Cardiac muscle cell (in vitro differentiated cells and primary cell): ENCODE measurements around the gene NOTCH4. TPM values are rescaled to one million over a fixed set of nuclear protein-coding genes. Genes with fewer than 3 reads are reported as not detected.

Experiments
- DNase-seq, 2 donors: peaks; one replicate each; pipeline versions ENCODE4 v3.0.0 to v3.0.0-alpha.2; 2010 to 2017; ENCODE audit warnings: low read depth in 1 of 2, low spot score in 1 of 2
- H3K27ac ChIP-seq: fragments of 200-600 bp; sonication (generic); 2 replicates; pipeline ENCODE4 v1.5.1; 2016
- H3K27me3 ChIP-seq: fragments of 200-600 bp; sonication (generic); 2 replicates; pipeline ENCODE4 v1.6.0; 2016; ENCODE audit warnings: control low read depth
- H3K36me3 ChIP-seq: fragments of 200-600 bp; sonication (generic); 2 replicates; pipeline ENCODE4 v1.5.1; 2016; ENCODE audit warnings: control low read depth
- H3K4me1 ChIP-seq: fragments of 200-600 bp; sonication (generic); 2 replicates; pipeline ENCODE4 v1.8.1; 2017; ENCODE audit warnings: low read depth, mild to moderate bottlenecking, mixed run types
- H3K4me3 ChIP-seq: fragments of 200-600 bp; sonication (generic); 2 replicates; pipeline ENCODE4 v1.5.1; 2016; ENCODE audit warnings: mild to moderate bottlenecking
- H3K9me3 ChIP-seq: fragments of 200-600 bp; sonication (generic); 2 replicates; pipeline ENCODE4 v1.5.1; 2017; ENCODE audit warnings: low read depth, mild to moderate bottlenecking, control low read depth
- polyA plus RNA-seq: library from polyadenylated mRNA; unstranded; fragments of >200 nt; fragmentation: Nextera tagmentation; extraction: Ambion mirVana; gene quantifications from 2 replicates; pipeline ENCODE4 v1.2.1, GENCODE V29; 2016
- total RNA-seq: library from RNA; depleted of rRNA; stranded (reverse); fragments of >200 nt; gene quantifications from 2 replicates; pipeline ENCODE4 v1.2.3, GENCODE V29; 2016
- TF ChIP-seq, protein P1 (sequence below): IDR thresholded peaks from 2 replicates; pipeline ENCODE4 v1.5.1; 2012; ENCODE audit warnings: low read depth, mild to moderate bottlenecking, low read length

NOTCH4 gene
- total and polyA plus RNA-seq, 2 experiments from 2014 or later = 3.2 to 5.0 TPM

GRCh38 chr6:32156891-32157290 lies 67.0 kb downstream of the NOTCH4 start:
- Histone ChIP-seq H3K4me1 (peaks cover 17% of the 10 kb centered on the region), H3K27me3 (no peaks in the 10 kb centered on the region), H3K36me3 (peaks cover 21% of the 10 kb centered on the region), H3K4me3 (no peak overlapping the region), H3K27ac (no peak overlapping the region), H3K9me3 (no peaks in the 10 kb centered on the region)
- no peak for DNase-seq
- TF ChIP-seq, protein P1, sequence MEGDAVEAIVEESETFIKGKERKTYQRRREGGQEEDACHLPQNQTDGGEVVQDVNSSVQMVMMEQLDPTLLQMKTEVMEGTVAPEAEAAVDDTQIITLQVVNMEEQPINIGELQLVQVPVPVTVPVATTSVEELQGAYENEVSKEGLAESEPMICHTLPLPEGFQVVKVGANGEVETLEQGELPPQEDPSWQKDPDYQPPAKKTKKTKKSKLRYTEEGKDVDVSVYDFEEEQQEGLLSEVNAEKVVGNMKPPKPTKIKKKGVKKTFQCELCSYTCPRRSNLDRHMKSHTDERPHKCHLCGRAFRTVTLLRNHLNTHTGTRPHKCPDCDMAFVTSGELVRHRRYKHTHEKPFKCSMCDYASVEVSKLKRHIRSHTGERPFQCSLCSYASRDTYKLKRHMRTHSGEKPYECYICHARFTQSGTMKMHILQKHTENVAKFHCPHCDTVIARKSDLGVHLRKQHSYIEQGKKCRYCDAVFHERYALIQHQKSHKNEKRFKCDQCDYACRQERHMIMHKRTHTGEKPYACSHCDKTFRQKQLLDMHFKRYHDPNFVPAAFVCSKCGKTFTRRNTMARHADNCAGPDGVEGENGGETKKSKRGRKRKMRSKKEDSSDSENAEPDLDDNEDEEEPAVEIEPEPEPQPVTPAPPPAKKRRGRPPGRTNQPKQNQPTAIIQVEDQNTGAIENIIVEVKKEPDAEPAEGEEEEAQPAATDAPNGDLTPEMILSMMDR = no peak

DNA sequence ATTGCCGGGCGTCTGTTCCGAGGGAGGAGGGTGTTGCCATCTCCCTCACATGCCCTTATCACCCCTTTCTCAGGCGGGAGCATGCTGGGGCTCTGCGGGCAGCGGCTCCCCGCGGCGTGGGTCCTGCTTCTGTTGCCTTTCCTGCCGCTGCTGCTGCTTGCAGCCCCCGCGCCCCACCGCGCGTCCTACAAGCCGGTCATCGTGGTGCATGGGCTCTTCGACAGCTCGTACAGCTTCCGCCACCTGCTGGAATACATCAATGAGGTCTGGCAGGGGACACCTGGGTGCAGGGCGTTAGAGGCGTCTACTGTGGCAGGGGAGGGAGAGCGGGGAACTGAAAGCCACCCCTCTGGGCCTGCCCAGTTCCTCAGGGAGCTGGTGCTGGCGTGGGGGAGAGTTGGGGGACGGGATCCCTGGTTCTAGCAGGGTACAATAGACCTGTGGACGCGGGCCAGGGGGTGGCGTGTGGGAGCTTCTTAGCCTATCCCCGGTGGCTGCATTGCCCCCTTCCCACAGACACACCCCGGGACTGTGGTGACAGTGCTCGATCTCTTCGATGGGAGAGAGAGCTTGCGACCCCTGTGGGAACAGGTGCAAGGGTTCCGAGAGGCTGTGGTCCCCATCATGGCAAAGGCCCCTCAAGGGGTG lies 69.2 kb downstream of the NOTCH4 start:
- H3K27me3 ChIP-seq = peaks cover 18% of the 10 kb centered on the region
- DNase-seq = peak; percentile 74 to 84
- no peaks in the 10 kb centered on the region for H3K9me3 ChIP-seq
- peaks cover 18% of the 10 kb centered on the region for H3K4me1 ChIP-seq
- H3K27ac ChIP-seq = peak overlapping the region; percentile 91
- TF ChIP-seq, protein P1 = peak; percentile 53
- peak overlapping the region; percentile 63 for H3K4me3 ChIP-seq
- peaks cover 21% of the 10 kb centered on the region for H3K36me3 ChIP-seq

DNA sequence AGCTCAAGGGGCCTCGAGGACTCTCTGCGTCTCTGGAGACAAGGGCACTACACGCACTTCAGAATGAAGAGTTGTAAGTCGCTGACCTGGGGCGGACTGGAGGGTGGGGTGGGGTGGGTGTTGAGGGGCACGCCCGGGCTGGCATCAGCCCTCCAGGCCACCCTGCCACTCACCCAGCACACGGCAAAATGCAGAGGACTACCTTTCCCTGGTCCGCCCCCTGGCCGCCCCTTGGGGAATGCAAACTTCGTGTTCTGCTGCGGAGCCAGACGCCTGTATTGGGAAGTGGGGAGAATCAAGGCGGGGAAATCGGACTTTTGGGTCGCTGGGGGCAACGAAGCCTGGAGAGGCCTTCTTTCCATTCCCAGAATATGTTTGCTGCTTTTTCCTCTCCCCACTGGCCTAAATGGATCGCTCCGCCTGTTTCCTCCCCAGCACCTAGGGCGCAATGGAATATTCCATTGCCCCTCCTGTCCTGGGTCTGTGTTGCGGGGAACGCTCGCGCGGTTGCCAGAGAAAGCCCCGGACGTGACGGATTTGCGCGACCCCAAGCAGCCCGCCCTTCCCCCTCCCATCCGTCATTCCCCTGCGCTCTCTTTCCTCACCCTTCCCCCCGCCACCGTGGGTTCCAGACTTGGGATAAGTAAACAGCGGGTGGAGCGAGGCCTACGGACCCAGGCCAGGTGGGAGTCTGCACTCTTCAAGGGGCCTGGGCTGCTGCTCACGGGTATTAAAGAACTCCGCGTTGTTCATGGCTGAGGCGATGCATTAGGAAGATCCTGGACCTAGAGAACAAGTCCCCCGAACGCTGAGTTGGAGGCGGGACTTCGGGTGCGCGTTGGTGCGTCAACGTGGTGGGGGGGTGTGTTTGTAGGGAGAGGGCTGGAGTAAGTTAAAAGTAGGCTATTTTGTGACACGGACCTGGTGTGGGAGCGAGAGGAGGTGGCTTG lies 70.0 kb downstream of the NOTCH4 start, which contains the start of gene PPT2:
TSS of gene PPT2 (plus strand) at position 578 of the 950 bp plus-strand sequence. CDS start 454 bp downstream, outside the sequence.
- H3K9me3 ChIP-seq = no peaks in the 10 kb centered on the region
- peak within 1 kb of the TSS; percentile 91 for H3K27ac ChIP-seq
- DNase-seq = peak; percentile 95 to 97
- H3K36me3 ChIP-seq = peaks cover 21% of the 10 kb centered on the region
- H3K27me3 ChIP-seq = peaks cover 26% of the 10 kb centered on the region
- peak within 1 kb of the TSS; percentile 63 for H3K4me3 ChIP-seq
- peaks cover 18% of the 10 kb centered on the region for H3K4me1 ChIP-seq
- TF ChIP-seq, protein P1 = peak; percentile 28

DNA sequence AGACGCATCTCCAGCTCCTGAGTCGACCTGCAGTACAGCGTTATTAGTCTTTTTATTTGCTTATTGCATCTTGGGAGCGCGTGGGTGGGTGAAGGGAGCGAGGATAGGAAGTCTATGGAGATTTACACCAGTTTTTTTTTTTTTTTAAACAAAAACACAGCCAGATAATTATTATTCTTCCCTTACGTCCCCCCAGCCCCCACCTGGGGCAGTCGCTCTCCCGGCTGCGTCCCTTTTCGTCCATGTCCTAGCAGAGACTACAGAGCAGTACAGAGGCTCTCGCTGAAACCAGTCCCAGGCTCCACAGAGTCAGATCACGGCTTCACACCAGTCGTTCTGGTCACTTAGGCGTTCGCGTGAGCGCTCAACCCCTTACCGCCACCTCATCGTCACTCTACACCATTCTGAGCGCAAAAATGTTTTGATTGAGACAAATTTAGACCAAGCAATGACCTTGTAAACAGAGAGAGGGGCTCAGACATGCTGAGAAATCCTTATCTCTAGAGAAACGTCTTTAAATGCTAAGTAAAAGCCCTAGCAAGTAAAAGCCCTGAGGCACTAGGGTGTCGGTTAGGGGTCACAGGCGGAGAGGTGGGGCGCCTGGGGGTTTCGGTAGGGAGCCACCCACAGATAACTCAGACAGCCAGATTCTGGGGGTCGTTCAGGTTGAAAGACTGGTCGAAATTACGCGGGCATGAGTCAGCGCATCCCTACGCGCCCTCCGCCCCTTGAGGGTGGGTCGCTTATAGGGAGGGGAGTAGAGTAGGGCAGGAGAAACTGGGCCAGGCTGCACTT lies 70.9 kb downstream of the NOTCH4 start:
- Histone ChIP-seq H3K36me3 (peaks cover 14% of the 10 kb centered on the region), H3K9me3 (no peaks in the 10 kb centered on the region), H3K27ac (peak overlapping the region; percentile 91), H3K4me3 (peak overlapping the region; percentile 63), H3K27me3 (peaks cover 30% of the 10 kb centered on the region), H3K4me1 (peaks cover 18% of the 10 kb centered on the region)
- DNase-seq = peak; percentile 31 to 47
- TF ChIP-seq, protein P1 = no peak
